Measurements from ENCODE around the gene XRCC4. TPM values are rescaled to one million over a fixed set of nuclear protein-coding genes. Genes with fewer than 3 reads are reported as not detected.
"Not testable (repeated sequence)": the region's sequence is repeated elsewhere in the genome, so short reads cannot be mapped to it uniquely, and the experiment has no call there.

Gene XRCC4
- total RNA-seq, 1 donor, result 8.0 TPM

- Histone ChIP-seq H3K27me3 (ENCODE audit: insufficient read depth, low read length) (no peaks in the 10 kb centered on the region), H2AFZ (ENCODE audit: low read length) (no peak overlapping the region), H4K20me1 (ENCODE audit: insufficient read depth, low read length) (peaks cover 13% of the 10 kb centered on the region), H3K36me3 (ENCODE audit: insufficient read depth, low read length) (peaks cover 29% of the 10 kb centered on the region), H3K9me3 (ENCODE audit: low read depth, low read length) (no peaks in the 10 kb centered on the region), H3K4me2 (ENCODE audit: insufficient read depth, low read length) (no peak overlapping the region), H3K4me3 (ENCODE audit: insufficient read depth, low read length) (no peak overlapping the region), H3K27ac (ENCODE audit: low read depth, low read length) (no peak overlapping the region), H3K4me1 (ENCODE audit: insufficient read depth, low read length) (no peaks in the 10 kb centered on the region), H3K79me2 (ENCODE audit: insufficient read depth, low read length) (peaks cover 51% of the 10 kb centered on the region)
- DNase-seq (ENCODE audit: insufficient read length, low spot score, missing footprints), result no peak
- no peak for TF ChIP-seq CTCF (IDR thresholded peaks at IDR 0.05; ENCODE audit: extremely low read depth, low read depth, low read length)
Observed at GRCh38 chr5:83059341-83059740, 18.0 kb upstream of the XRCC4 start.

GRCh38 chr5:83066548-83067110, 10.7 kb upstream of the XRCC4 start:
- H3K27me3 ChIP-seq (ENCODE audit: insufficient read depth, low read length), result no peaks in the 10 kb centered on the region
- no peak for TF ChIP-seq CTCF (IDR thresholded peaks at IDR 0.05; ENCODE audit: extremely low read depth, low read depth, low read length)
- H2AFZ ChIP-seq (ENCODE audit: low read length), result no peak overlapping the region
- H3K4me1 ChIP-seq (ENCODE audit: insufficient read depth, low read length), result no peaks in the 10 kb centered on the region
- H3K27ac ChIP-seq (ENCODE audit: low read depth, low read length), result no peak overlapping the region
- peaks cover 42% of the 10 kb centered on the region for H4K20me1 ChIP-seq (ENCODE audit: insufficient read depth, low read length)
- peaks cover 92% of the 10 kb centered on the region for H3K79me2 ChIP-seq (ENCODE audit: insufficient read depth, low read length)
- H3K4me3 ChIP-seq (ENCODE audit: insufficient read depth, low read length), result no peak overlapping the region
- peaks cover 6% of the 10 kb centered on the region for H3K36me3 ChIP-seq (ENCODE audit: insufficient read depth, low read length)
- no peaks in the 10 kb centered on the region for H3K9me3 ChIP-seq (ENCODE audit: low read depth, low read length)
- DNase-seq (ENCODE audit: insufficient read length, low spot score, missing footprints), result no peak
- H3K4me2 ChIP-seq (ENCODE audit: insufficient read depth, low read length), result no peak overlapping the region

- H2AFZ ChIP-seq (ENCODE audit: low read length); H3K27me3 ChIP-seq (ENCODE audit: insufficient read depth, low read length); H3K27ac ChIP-seq (ENCODE audit: low read depth, low read length); H3K4me2 ChIP-seq (ENCODE audit: insufficient read depth, low read length); H3K4me3 ChIP-seq (ENCODE audit: insufficient read depth, low read length); H3K36me3 ChIP-seq (ENCODE audit: insufficient read depth, low read length); H3K4me1 ChIP-seq (ENCODE audit: insufficient read depth, low read length); H3K9me3 ChIP-seq (ENCODE audit: low read depth, low read length); DNase-seq (ENCODE audit: insufficient read length, low spot score, missing footprints): not testable (repeated sequence)
- Histone ChIP-seq H4K20me1 (ENCODE audit: insufficient read depth, low read length) (peaks cover 44% of the 10 kb centered on the region), H3K79me2 (ENCODE audit: insufficient read depth, low read length) (peaks cover 94% of the 10 kb centered on the region)
Observed at GRCh38 chr5:83067377-83067776, 10.0 kb upstream of the XRCC4 start.

- Histone ChIP-seq H3K79me2 (ENCODE audit: insufficient read depth, low read length) (peaks cover 98% of the 10 kb centered on the region), H3K4me1 (ENCODE audit: insufficient read depth, low read length) (no peaks in the 10 kb centered on the region), H2AFZ (ENCODE audit: low read length) (no peak overlapping the region), H3K27me3 (ENCODE audit: insufficient read depth, low read length) (no peaks in the 10 kb centered on the region), H3K4me2 (ENCODE audit: insufficient read depth, low read length) (no peak overlapping the region), H3K9me3 (ENCODE audit: low read depth, low read length) (no peaks in the 10 kb centered on the region), H3K36me3 (ENCODE audit: insufficient read depth, low read length) (peaks cover 5% of the 10 kb centered on the region), H4K20me1 (ENCODE audit: insufficient read depth, low read length) (peaks cover 57% of the 10 kb centered on the region), H3K27ac (ENCODE audit: low read depth, low read length) (no peak overlapping the region), H3K4me3 (ENCODE audit: insufficient read depth, low read length) (no peak overlapping the region)
- TF ChIP-seq CTCF (IDR thresholded peaks at IDR 0.05; ENCODE audit: extremely low read depth, low read depth, low read length), result no peak
- DNase-seq (ENCODE audit: insufficient read length, low spot score, missing footprints), result no peak
Observed at GRCh38 chr5:83069096-83069799, 8.1 kb upstream of the XRCC4 start.
